GM10266 (cell line): ENCODE results near the gene ZBTB11.

Experiments used
- DNase-seq: peaks from one replicate; pipeline ENCODE4 v3.0.0; 2012; ENCODE audit errors: extremely low spot score
- TF ChIP-seq, protein P1 (sequence below): IDR thresholded peaks from 2 replicates; pipeline ENCODE4 v1.5.1; 2012; ENCODE audit warnings: mild to moderate bottlenecking, low read depth; ENCODE audit not compliant: control insufficient read depth, insufficient read depth; ENCODE audit errors: missing control alignments

Gene ZBTB11

DNA sequence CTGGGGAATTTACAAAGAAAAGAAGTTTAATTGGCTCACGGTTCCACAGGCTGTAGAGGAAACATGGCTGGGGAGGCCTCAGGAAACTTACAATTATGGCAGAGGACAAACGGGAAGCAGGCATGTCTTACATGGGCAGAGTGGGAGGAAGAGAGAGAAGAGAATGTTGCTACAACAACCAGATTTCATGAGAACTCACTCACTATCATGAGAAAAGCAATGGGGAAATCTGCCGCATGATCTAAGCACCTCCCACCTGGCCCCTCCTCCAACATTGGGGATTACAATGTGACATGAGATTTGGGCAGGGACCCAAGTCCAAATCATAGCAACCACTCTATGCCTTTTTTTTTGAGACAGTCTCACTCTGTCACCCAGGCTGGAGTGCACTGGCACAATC is 74.2 kb downstream of the ZBTB11 start:
- no peak for DNase-seq
- TF ChIP-seq, protein P1, sequence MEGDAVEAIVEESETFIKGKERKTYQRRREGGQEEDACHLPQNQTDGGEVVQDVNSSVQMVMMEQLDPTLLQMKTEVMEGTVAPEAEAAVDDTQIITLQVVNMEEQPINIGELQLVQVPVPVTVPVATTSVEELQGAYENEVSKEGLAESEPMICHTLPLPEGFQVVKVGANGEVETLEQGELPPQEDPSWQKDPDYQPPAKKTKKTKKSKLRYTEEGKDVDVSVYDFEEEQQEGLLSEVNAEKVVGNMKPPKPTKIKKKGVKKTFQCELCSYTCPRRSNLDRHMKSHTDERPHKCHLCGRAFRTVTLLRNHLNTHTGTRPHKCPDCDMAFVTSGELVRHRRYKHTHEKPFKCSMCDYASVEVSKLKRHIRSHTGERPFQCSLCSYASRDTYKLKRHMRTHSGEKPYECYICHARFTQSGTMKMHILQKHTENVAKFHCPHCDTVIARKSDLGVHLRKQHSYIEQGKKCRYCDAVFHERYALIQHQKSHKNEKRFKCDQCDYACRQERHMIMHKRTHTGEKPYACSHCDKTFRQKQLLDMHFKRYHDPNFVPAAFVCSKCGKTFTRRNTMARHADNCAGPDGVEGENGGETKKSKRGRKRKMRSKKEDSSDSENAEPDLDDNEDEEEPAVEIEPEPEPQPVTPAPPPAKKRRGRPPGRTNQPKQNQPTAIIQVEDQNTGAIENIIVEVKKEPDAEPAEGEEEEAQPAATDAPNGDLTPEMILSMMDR: no peak
